ENCODE data around the gene FAM170B.

- no peak for TF ChIP-seq CTCF (conservative IDR thresholded peaks at IDR 0.05; ENCODE audit: low read depth, low read length)
- no peak for TF ChIP-seq EZH2 (IDR thresholded peaks at IDR 0.05; ENCODE audit: low read length, unreplicated experiment)
- no peak for TF ChIP-seq EZH2phosphoT487 (IDR thresholded peaks at IDR 0.05; ENCODE audit: borderline replicate concordance, low read length)
Measured at GRCh38 chr10:49153971-49154370, 20.1 kb upstream of the FAM170B start.

Measured in PC-3 (cell line).